ENCODE results near the gene CGNL1.

The CGNL1 gene

DNA sequence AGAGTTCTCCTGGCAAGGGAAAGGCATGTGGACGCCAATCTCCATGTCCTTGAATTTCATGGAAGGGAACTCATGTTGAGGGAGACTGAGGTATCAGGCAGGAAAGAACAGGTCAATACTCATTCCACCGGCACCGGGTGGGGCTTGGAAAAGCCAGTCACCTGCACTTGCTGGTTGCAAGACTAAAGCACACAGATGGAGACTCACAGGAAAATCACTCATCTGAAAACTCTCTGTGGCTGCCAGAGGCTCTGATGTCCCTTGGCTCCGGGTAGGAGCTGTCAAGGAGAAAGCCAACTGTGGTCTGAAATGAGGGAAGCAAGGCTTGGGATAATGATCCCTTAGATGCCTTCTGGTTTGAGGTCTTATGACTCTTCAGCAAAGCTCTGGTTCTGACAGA is 8.7 kb upstream of the CGNL1 start:
- Histone ChIP-seq H3F3A (ENCODE audit: low read depth) (no peaks in the 10 kb centered on the region), H2AFZ (ENCODE audit: low read length) (no peak overlapping the region), H3K4me1 (ENCODE audit: insufficient read depth, low read length, poor library complexity, severe bottlenecking) (no peaks in the 10 kb centered on the region), H3K9me2 (replicated peaks; ENCODE audit: low read depth, low read length) (no peaks in the 10 kb centered on the region), H3K4me3 (ENCODE audit: low read length, poor library complexity, severe bottlenecking) (no peak overlapping the region), H3K79me2 (ENCODE audit: insufficient read depth, low read length) (no peaks in the 10 kb centered on the region), H3K4me2 (ENCODE audit: low read depth, low read length, poor library complexity, severe bottlenecking) (no peak overlapping the region), H3K9me3 (ENCODE audit: insufficient read depth, low read depth, low read length) (no peaks in the 10 kb centered on the region), H4K20me1 (ENCODE audit: insufficient read depth, low read length, poor library complexity, severe bottlenecking) (no peaks in the 10 kb centered on the region), H3K36me3 (ENCODE audit: insufficient read depth, low read length) (no peaks in the 10 kb centered on the region), H3K27me3 (ENCODE audit: insufficient read depth, low read length, poor library complexity, severe bottlenecking) (no peaks in the 10 kb centered on the region), H3K9ac (ENCODE audit: low read depth, low read length, poor library complexity, severe bottlenecking) (no peak overlapping the region)
- no peak for TF ChIP-seq CTCF (conservative IDR thresholded peaks at IDR 0.05; ENCODE audit: low read length)
- no peak for TF ChIP-seq EZH2phosphoT487 (IDR thresholded peaks at IDR 0.05; ENCODE audit: borderline replicate concordance)

DNA sequence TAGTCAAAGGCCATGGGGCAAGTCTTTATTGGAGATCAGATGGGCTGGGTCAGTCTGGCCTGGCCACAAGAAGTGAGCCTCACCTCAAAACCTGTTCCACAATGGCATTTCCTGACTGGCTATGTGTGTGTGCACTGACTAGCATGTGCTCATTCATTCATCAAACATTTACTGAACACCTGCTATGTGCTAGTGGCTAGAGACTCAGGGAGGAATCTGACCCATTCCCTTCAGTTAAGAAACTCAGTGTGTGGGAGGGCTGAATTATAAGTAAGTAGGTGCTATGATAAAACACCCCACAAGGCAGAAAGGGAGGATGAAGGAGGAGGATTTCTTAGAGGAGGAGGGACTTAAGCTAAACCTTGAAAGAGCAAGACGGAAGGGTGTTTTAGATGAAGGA is 5.4 kb upstream of the CGNL1 start:
- TF ChIP-seq EZH2phosphoT487 (IDR thresholded peaks at IDR 0.05; ENCODE audit: borderline replicate concordance) = no peak
- TF ChIP-seq CTCF (conservative IDR thresholded peaks at IDR 0.05; ENCODE audit: low read length) = no peak
- H3K4me2 ChIP-seq (ENCODE audit: low read depth, low read length, poor library complexity, severe bottlenecking) = no peak overlapping the region
- no peaks in the 10 kb centered on the region for H3K79me2 ChIP-seq (ENCODE audit: insufficient read depth, low read length)
- no peaks in the 10 kb centered on the region for H3K27me3 ChIP-seq (ENCODE audit: insufficient read depth, low read length, poor library complexity, severe bottlenecking)
- no peak overlapping the region for H3K4me3 ChIP-seq (ENCODE audit: low read length, poor library complexity, severe bottlenecking)
- no peak overlapping the region for H2AFZ ChIP-seq (ENCODE audit: low read length)
- no peaks in the 10 kb centered on the region for H3F3A ChIP-seq (ENCODE audit: low read depth)
- H3K9me2 ChIP-seq (replicated peaks; ENCODE audit: low read depth, low read length) = no peaks in the 10 kb centered on the region
- no peaks in the 10 kb centered on the region for H4K20me1 ChIP-seq (ENCODE audit: insufficient read depth, low read length, poor library complexity, severe bottlenecking)
- H3K9me3 ChIP-seq (ENCODE audit: insufficient read depth, low read depth, low read length) = no peaks in the 10 kb centered on the region
- H3K36me3 ChIP-seq (ENCODE audit: insufficient read depth, low read length) = no peaks in the 10 kb centered on the region
- H3K9ac ChIP-seq (ENCODE audit: low read depth, low read length, poor library complexity, severe bottlenecking) = no peak overlapping the region
- H3K4me1 ChIP-seq (ENCODE audit: insufficient read depth, low read length, poor library complexity, severe bottlenecking) = no peaks in the 10 kb centered on the region

DNA sequence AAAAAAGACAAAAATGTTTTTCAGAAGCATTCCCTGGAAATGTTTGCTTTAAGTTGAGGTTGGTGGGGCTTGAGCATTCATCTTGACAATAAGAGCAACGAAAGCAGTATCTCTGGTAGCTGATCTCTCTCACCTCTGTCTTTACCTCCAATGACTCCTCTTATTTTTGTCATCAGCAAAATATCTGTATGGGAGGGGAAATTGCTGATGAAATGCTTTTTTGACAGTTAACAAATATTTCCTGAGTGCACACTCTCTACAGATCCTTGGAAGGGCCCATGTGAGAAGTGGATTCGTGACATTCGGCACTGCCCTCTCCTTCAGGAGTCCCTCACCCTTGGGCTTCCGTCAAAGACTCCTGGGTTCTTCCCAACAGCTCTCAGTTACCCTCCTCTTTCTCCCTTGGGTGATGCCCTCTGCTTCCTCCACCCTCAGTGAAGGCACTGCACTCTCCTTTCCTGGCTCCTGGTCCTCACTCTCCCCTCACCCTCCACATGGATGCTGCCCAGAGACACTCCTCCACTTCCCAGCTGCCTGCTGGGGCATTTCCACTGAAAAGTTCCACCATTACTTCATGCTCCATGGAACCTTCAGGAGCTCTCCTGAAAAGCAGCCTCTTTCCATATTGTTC is 2.9 kb upstream of the CGNL1 start:
- Histone ChIP-seq H3K9ac (ENCODE audit: low read depth, low read length, poor library complexity, severe bottlenecking) (no peak overlapping the region), H2AFZ (ENCODE audit: low read length) (no peak overlapping the region), H3K9me3 (ENCODE audit: insufficient read depth, low read depth, low read length) (no peaks in the 10 kb centered on the region), H3K9me2 (replicated peaks; ENCODE audit: low read depth, low read length) (no peaks in the 10 kb centered on the region), H3K27me3 (ENCODE audit: insufficient read depth, low read length, poor library complexity, severe bottlenecking) (no peaks in the 10 kb centered on the region), H3F3A (ENCODE audit: low read depth) (no peaks in the 10 kb centered on the region), H3K36me3 (ENCODE audit: insufficient read depth, low read length) (no peaks in the 10 kb centered on the region), H3K79me2 (ENCODE audit: insufficient read depth, low read length) (no peaks in the 10 kb centered on the region), H3K4me3 (ENCODE audit: low read length, poor library complexity, severe bottlenecking) (no peak overlapping the region), H3K4me2 (ENCODE audit: low read depth, low read length, poor library complexity, severe bottlenecking) (no peak overlapping the region), H3K4me1 (ENCODE audit: insufficient read depth, low read length, poor library complexity, severe bottlenecking) (no peaks in the 10 kb centered on the region), H4K20me1 (ENCODE audit: insufficient read depth, low read length, poor library complexity, severe bottlenecking) (no peaks in the 10 kb centered on the region)
- TF ChIP-seq EZH2phosphoT487 (IDR thresholded peaks at IDR 0.05; ENCODE audit: borderline replicate concordance) (no peak), CTCF (conservative IDR thresholded peaks at IDR 0.05; ENCODE audit: low read length) (no peak)

Measured in Loucy (cell line).